MM.1S (cell line): ENCODE data around the gene NACA2.

Experiments
- DNase-seq: peaks from one replicate; pipeline ENCODE4 v3.0.0-alpha.2; 2015
- H2AFZ ChIP-seq: fragments of 300-600 bp; sonication (generic); 2 replicates; pipeline ENCODE4 v1.6.0; 2016; ENCODE audit warnings: antibody characterized with exemption, low read length
- H3F3A ChIP-seq: fragments of 300-600 bp; sonication (generic); 2 replicates; pipeline ENCODE4 v1.6.1; 2016; ENCODE audit warnings: mild to moderate bottlenecking, antibody characterized with exemption, low read length, moderate library complexity, mixed read lengths; ENCODE audit not compliant: insufficient read depth
- H3K27ac ChIP-seq: fragments of 300-600 bp; sonication (generic); 2 replicates; pipeline ENCODE4 v1.5.1; 2016; ENCODE audit warnings: mild to moderate bottlenecking, low read length
- H3K27me3 ChIP-seq: fragments of 300-600 bp; sonication (generic); replicated peaks from 2 replicates; pipeline ENCODE4 v1.6.0; 2016; ENCODE audit warnings: low read length; ENCODE audit not compliant: insufficient read depth
- H3K36me3 ChIP-seq: fragments of 300-600 bp; sonication (generic); replicated peaks from 2 replicates; pipeline ENCODE4 v1.6.1; 2016; ENCODE audit warnings: mild to moderate bottlenecking, low read length, mixed read lengths; ENCODE audit not compliant: insufficient read depth
- H3K4me1 ChIP-seq: fragments of 300-600 bp; sonication (generic); 2 replicates; pipeline ENCODE4 v1.6.1; 2016; ENCODE audit warnings: low read length, mixed read lengths
- H3K4me2 ChIP-seq: fragments of 300-600 bp; sonication (generic); 2 replicates; pipeline ENCODE4 v1.6.0; 2016; ENCODE audit warnings: low read depth, low read length
- H3K4me3 ChIP-seq: fragments of 300-600 bp; sonication (generic); 2 replicates; pipeline ENCODE4 v1.5.1; 2016; ENCODE audit warnings: low read length, mixed read lengths
- H3K79me2 ChIP-seq: fragments of 300-600 bp; sonication (generic); 2 replicates; pipeline ENCODE4 v1.6.1; 2016; ENCODE audit warnings: mixed run types, low read length, mixed read lengths
- H3K9ac ChIP-seq: fragments of 300-600 bp; sonication (generic); 2 replicates; pipeline ENCODE4 v1.6.1; 2016; ENCODE audit warnings: low read length, mixed read lengths
- H3K9me2 ChIP-seq: fragments of 300-600 bp; sonication (generic); replicated peaks from 2 replicates; pipeline ENCODE4 v1.6.1; 2016; ENCODE audit warnings: mild to moderate bottlenecking, low read length, mixed read lengths; ENCODE audit not compliant: insufficient read depth
- H3K9me3 ChIP-seq: fragments of 300-600 bp; sonication (generic); replicated peaks from 2 replicates; pipeline ENCODE4 v1.6.1; 2016; ENCODE audit warnings: mild to moderate bottlenecking, low read length, mixed read lengths; ENCODE audit not compliant: insufficient read depth
- H4K20me1 ChIP-seq: fragments of 300-600 bp; sonication (generic); 2 replicates; pipeline ENCODE4 v1.6.1; 2016; ENCODE audit warnings: mild to moderate bottlenecking, low read length, moderate library complexity, mixed read lengths; ENCODE audit not compliant: insufficient read depth
- EZH2 ChIP-seq: fragments of 300-600 bp; sonication (generic); optimal IDR thresholded peaks from 2 replicates; pipeline ENCODE3; 2017; ENCODE audit warnings: low read depth, mild to moderate bottlenecking, antibody characterized with exemption, low read length, mixed read lengths
- EZH2phosphoT487 ChIP-seq: fragments of 300-600 bp; sonication (generic); IDR thresholded peaks from 2 replicates; pipeline ENCODE4 v1.6.1; 2018; ENCODE audit warnings: antibody characterized with exemption, low read length
- TF ChIP-seq, protein P1 (sequence below): fragments of 300-600 bp; sonication (generic); IDR thresholded peaks from 2 replicates; pipeline ENCODE4 v1.5.1; 2016; ENCODE audit warnings: antibody characterized with exemption, low read length, mixed read lengths

NACA2 gene

DNA sequence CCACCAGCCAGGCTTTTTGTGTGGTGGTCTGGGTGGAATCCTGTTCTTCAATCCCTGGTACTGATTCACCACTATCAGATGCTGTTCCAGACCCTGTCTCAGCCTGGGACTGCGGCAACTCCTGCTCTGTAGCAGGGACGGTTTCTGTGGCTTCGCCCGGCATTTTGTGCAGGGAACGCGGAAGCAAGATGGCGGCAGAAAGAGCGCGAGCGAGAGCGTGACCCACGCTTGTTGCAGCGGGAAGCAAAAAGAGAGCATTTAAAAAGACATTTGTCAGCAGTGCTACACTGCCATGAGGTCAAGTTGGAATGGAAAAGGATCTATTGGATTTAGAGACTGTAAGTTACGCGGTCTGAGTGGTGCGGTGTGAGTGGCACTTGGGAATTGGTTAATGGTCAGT is at the start of gene NACA2:
Gene NACA2 (minus strand): TSS at position 202 of the 400 bp plus-strand sequence. CDS start 39 bp downstream, at position 163.
- Histone ChIP-seq H3K27ac (no peak within 1 kb of the TSS), H3K79me2 (no peaks in the 10 kb centered on the region), H3K4me2 (no peak within 1 kb of the TSS), H3K9ac (no peak within 1 kb of the TSS), H2AFZ (no peak within 1 kb of the TSS), H3K4me3 (no peak within 1 kb of the TSS), H3K27me3 (no peaks in the 10 kb centered on the region), H3K36me3 (no peaks in the 10 kb centered on the region), H3K9me2 (no peaks in the 10 kb centered on the region), H4K20me1 (no peaks in the 10 kb centered on the region), H3K4me1 (peaks cover 3% of the 10 kb centered on the region; the same call in 1 of the 2 replicates), H3F3A (no peaks in the 10 kb centered on the region), H3K9me3 (no peaks in the 10 kb centered on the region)
- no peak for TF ChIP-seq EZH2
- TF ChIP-seq, protein P1, sequence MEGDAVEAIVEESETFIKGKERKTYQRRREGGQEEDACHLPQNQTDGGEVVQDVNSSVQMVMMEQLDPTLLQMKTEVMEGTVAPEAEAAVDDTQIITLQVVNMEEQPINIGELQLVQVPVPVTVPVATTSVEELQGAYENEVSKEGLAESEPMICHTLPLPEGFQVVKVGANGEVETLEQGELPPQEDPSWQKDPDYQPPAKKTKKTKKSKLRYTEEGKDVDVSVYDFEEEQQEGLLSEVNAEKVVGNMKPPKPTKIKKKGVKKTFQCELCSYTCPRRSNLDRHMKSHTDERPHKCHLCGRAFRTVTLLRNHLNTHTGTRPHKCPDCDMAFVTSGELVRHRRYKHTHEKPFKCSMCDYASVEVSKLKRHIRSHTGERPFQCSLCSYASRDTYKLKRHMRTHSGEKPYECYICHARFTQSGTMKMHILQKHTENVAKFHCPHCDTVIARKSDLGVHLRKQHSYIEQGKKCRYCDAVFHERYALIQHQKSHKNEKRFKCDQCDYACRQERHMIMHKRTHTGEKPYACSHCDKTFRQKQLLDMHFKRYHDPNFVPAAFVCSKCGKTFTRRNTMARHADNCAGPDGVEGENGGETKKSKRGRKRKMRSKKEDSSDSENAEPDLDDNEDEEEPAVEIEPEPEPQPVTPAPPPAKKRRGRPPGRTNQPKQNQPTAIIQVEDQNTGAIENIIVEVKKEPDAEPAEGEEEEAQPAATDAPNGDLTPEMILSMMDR: no peak
- no peak for TF ChIP-seq EZH2phosphoT487
- DNase-seq: no peak

DNA sequence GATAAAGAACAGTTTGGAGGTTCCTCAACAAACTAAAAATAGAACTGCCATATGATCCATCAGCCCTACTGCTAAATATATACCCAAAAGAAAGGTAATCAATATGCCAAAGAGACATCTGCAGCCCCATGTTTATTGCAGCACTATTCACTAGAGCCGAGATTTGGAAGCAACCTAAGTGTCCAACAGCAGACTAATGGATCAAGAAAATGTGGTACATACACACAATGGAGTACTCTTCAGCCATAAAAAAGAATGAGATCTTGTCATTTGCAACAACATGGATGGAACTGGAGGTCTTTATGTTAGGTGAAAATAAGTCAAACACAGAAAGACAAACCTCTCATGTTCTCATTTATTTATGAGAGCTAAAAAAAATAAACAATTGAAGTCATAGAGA is 48.8 kb upstream of the NACA2 start:
- no peaks in the 10 kb centered on the region for H3K79me2 ChIP-seq
- H3K9ac ChIP-seq: no peak overlapping the region
- no peaks in the 10 kb centered on the region for H3K4me1 ChIP-seq
- no peaks in the 10 kb centered on the region for H3F3A ChIP-seq
- TF ChIP-seq EZH2phosphoT487 (no peak), EZH2 (no peak)
- TF ChIP-seq, protein P1: no peak
- no peaks in the 10 kb centered on the region for H3K27me3 ChIP-seq
- H3K9me3 ChIP-seq: no peaks in the 10 kb centered on the region
- no peaks in the 10 kb centered on the region for H4K20me1 ChIP-seq
- H2AFZ ChIP-seq: no peak overlapping the region
- H3K27ac ChIP-seq: no peak overlapping the region
- no peaks in the 10 kb centered on the region for H3K9me2 ChIP-seq
- no peak overlapping the region for H3K4me2 ChIP-seq
- no peaks in the 10 kb centered on the region for H3K36me3 ChIP-seq
- no peak for DNase-seq
- no peak overlapping the region for H3K4me3 ChIP-seq

DNA sequence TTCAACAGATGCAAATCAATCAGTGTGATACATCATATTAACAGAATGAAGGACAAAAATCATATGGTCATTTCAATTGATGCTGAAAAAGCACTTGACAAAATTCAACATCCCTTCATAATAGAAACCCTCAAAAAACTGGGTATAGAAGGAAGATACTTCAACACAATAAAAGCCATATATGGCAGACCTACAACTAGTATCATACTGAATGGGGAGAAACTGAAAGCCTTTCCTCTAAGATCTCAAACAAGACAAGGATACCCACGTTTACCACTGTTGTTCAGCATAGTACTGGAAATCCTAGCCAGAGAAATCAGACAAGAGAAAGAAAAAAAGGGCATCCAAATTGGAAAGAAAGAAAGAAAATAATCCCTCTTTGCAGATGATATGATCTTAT is 47.1 kb upstream of the NACA2 start:
- no peak for TF ChIP-seq EZH2
- no peak for TF ChIP-seq EZH2phosphoT487
- TF ChIP-seq, protein P1: no peak
- H3K9ac ChIP-seq: no peak overlapping the region
- H3K9me3 ChIP-seq: no peaks in the 10 kb centered on the region

More for the DNA sequence above, 47.1 kb upstream of the NACA2 start:
- no peak overlapping the region for H3K4me2 ChIP-seq
- H3K36me3 ChIP-seq: no peaks in the 10 kb centered on the region
- H3K79me2 ChIP-seq: no peaks in the 10 kb centered on the region
- H3K27ac ChIP-seq: no peak overlapping the region
- H3K4me3 ChIP-seq: no peak overlapping the region
- H3K9me2 ChIP-seq: no peaks in the 10 kb centered on the region
- no peak overlapping the region for H2AFZ ChIP-seq
- H3K27me3 ChIP-seq: no peaks in the 10 kb centered on the region
- H3K4me1 ChIP-seq: no peaks in the 10 kb centered on the region
- no peaks in the 10 kb centered on the region for H4K20me1 ChIP-seq
- DNase-seq: no peak
- H3F3A ChIP-seq: no peaks in the 10 kb centered on the region
